Activated CD4-positive, CD25-positive, alpha-beta regulatory T cell (primary cell): ENCODE measurements around the gene VCX3B.
"Not testable (repeated sequence)": the region's sequence is repeated elsewhere in the genome, so short reads cannot be mapped to it uniquely, and the experiment has no call there.

ENCODE experiments used
- DNase-seq, 4 experiments: peaks; one replicate each; lab custom pipeline; 2025; lab: John Stamatoyannopoulos, UW

The VCX3B gene

DNA sequence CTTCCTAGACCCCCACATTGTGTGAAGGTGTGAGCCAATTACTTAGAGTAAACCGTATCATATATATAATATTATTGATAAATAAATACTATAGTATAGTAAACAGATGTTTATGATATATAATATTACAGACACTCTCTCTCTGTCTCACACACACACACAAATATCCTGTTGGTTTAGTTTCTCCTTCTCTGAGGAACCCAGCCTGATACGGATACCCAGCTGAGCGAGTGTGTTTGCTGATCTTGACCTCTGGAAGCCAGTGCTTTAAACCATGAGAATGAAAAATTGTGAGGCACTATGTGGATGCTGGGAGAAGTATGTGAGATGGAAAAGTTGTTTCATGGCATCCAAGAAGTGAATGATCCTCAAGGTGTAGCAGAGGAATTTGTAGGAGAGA is at the start of gene VCX3B:
TSS of gene VCX3B (plus strand) at position 301 of the 400 bp plus-strand sequence. CDS start 621 bp downstream, outside the sequence.
- DNase-seq, result not testable (repeated sequence)

DNA sequence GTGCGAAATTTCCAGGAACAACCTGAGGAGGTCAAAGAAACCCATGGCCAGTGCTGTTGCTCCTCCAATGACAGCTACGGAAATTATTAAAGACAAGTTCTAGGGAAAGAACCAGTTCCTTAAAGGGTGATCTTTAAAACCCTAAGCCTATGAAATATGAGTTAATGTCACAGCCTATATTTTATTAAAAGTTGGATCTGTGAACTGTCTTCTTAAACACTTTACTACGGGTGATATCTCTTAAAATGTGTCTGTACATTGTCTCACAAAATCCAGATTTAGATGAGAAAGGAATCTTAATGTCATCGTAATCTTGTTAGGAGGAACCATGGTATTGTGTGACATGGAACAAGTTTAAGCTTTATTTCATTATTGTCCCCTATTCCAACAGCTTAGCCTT is 46.3 kb upstream of the VCX3B start:
- DNase-seq, result no peak

DNA sequence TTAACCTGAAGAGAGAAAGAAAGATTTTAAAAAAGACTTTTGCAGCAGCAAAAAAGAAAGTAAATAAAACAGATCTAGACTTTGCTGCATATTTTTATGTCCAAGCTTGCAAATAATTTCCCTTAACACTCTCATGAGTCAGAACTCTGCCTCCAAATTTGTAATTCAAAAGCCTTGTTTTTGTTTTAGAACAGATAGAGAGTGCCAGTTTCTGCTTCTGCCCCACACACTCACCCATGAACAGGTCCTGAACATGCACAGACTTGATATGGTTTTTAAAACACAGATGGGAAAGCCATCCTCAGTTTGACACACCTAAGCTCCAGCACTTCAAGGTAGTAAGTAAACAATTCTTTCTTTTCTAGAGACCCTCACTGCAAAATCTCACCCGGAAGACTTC is 39.7 kb upstream of the VCX3B start:
- DNase-seq, result no peak

DNA sequence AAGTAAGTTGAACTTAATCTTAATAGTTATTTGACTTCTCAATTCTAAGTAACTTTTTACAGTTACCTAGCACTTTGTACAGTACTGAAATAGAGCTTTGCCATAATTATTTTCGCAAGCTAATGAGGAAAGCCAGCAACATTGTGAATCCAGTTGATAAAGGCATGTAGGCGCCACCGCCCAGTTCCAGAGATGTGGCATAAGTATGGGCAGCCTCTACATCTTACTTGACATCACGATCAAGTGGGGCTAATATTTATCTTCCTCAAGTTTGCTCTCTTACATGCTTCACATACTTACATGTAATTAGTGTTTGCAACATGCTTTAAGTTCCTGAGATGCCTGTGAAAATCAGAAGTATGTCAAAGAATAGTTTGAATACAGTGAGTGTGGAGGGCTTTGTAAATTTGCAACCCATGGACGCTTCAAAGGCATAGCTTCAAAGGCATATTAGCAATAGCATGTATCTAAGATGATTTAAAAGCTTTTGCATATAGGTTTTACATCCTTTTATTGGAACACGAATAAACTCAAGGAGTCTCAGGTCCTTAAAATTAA is 34.9 kb upstream of the VCX3B start:
- no peak for DNase-seq

DNA sequence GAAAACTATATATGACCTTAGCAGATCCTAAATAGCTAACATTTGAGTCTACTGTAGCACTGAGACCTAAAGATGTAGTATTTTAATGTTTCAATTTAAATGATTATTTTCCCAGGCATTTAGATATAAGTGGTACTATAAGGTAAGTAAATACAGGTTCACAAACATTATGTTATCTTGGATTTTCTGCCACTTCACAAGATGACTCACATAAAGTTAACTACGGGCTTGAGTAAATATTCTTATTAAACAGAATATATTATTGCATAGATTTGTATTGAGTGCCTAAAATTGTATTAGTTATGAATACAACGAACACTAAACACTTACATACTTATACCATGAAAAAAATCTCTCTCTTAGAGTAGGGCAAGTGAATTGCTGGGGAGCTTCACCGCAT is 34.2 kb upstream of the VCX3B start:
- no peak for DNase-seq

DNA sequence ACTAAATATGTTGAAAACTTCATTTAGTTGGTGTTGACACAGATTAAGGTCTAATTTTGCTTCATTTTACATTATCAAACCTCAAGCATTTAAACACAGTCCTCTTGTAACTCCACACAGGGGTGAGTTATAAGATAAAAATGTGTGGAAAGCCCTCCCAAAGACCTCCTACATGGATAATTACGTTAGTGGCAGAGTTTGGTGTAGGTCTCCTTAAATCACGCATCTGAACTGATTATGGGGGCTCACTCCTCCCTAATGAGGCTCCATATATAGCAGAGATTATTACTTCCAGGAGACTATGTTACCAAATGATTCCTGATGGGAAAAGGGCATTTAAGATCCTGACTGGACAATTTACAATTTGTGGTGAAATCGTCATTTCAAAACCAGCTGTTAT is 32.2 kb upstream of the VCX3B start:
- no peak for DNase-seq

DNA sequence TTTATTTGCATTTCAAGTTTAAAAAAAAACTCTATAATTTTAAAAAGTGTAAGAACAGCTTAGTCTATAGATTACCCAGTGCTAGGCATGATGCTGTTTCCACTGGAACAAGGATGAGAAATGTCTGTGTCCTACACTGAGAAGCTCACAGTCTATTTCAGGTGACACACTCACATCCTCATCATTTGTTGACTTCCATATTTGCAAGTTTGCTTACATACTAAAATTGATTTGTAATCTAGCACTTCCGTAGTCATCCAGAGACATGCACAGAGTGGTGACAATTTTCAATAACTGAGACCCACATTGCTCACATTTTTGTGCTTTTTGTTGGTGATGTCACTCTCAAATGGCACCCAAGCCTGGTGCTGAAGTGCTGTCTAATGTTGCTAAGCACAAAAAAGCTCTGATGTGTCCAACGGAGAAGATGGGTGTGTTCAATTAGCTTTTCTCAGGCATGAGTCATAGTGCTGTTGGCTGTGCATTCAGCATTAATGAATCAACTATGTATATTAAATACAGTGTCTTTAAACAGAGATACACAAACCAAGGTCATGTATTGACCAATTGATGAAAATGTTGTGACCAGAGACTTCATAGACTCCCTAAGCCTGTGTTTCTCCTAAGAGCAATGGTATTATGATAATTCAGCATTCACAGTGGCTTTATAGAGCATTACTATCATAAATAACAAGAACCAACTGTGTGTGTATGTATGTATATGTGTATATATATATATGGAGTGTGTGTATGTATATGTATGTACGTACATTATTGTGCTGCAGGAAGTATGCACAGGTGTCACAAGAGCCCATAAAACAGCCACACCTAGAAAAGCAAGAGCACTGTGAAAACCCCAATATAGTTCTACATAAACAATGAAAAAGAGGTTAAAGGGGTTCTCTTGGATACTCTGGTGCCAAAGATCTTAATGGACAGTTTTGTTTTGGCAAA is 31.2 kb upstream of the VCX3B start:
- no peak for DNase-seq

DNA sequence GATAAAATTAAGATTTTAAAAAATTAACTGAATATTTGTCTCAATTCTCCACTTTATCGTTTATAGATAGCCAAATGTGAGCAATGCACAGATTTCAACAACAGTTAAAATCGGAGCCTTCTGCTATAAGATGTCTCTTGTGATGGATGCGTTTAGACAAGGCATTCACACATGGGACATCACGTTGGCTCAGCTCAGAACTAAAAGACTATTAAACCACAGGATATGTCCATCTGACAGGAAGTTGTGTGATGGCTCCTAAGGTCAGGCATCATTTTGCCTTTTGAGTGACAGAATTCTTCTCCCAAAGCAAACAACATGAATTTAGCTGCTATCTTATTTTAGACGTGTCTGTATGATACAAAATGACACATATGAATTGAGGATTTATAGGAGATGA is 17.3 kb upstream of the VCX3B start:
- DNase-seq, result no peak

DNA sequence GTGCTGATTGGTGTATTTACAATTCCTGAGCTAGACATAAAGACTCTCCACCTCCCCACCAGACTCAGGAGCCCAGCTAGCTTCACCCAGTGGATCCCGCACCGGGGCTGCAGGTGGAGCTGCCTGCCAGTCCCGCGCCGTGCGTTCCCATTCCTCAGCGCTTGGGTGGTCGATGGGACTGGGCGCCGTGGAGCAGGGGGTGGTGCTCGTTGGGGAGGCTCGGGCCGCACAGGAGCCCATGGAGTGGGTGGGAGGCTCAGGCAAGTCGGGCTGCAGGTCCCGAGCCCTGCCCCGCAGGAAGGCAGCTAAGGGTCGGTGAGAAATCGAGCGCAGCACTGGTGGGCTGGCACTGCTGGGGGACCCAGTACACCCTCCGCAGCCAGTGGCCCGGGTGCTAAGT is 12.3 kb upstream of the VCX3B start:
- DNase-seq, result not testable (repeated sequence)

DNA sequence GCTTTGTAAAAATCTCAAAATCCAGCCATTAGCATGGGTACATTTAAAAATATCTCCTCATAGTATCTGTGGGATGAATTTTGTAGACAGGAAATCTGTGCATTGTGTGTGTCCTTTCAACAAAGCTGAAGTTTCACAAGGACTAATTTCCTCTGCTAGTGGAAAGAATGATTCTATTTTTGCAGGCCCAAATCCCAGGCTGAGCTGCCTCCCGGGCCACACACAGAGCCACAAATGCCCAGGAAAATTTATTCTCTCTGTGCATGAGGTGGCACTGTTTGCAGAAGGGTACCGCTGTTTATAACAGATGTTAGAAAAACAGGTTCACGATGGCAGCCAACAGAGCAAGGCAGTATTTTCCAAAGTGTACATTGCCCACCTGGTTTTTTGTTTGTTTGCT is 11.0 kb upstream of the VCX3B start:
- DNase-seq, result no peak

DNA sequence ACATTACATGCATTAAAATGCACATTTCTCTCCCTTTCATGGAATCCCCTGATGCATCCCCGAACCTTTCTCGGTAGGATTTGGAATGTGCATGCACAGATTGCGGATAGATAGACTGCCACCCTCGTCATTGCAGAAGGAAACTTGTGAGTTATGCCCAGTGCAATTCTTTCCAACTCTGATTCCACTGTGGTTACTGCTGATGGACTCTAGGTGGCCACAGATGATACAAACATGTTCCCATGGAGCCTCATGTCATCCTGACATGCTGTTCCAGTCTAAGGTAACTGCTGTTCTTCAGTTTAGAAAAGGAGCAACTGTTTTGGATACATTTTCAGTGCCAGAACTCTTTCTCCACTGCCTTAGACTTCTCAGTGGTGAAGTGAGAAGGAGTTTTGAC is 9.1 kb upstream of the VCX3B start:
- no peak for DNase-seq

DNA sequence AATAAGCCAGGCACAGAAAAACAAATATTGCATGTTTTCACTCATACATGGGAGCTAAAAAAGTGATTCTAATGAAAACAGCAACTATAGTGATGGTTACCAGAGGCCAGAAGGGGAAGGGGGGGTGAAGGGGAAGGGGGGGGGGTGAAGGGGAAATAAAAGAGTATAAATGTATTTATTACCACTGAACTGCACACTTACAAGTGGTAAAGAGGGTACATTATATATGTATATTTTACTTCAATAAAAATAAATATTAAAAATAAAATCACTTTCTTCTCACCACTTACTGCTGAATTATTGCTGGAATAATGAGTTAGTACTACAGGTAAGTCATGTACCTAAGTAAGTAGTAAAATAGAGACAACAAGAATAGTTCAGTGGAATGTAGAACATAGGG is 2.1 kb upstream of the VCX3B start:
- no peak for DNase-seq

DNA sequence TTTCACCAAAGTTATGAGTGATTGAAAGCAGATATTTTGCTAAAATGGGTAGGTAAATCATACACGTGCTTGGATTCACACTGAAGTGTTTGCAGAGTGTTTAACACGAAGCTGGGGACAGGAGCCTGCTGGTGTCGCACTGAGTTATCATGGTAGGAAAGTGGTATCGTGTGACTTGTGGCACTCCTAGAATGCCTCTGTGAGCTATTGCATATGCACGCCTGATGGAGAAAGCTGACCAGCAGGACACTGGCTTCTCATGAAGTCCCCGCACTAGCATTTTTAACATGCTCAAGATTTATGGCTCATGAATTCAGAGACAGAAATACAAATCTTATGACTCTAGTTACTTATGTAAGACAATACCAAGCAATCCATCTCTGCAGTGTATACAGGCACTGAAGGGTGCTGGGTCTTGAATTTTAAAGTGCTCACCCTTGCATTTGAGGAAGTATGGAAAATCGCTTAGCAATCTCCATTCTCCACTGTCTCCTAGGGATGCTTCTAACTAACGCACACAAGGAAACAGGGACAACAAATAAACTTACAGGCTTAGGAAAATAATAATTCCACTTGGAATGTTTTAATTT is 19.8 kb downstream of the VCX3B start:
- DNase-seq, result no peak

DNA sequence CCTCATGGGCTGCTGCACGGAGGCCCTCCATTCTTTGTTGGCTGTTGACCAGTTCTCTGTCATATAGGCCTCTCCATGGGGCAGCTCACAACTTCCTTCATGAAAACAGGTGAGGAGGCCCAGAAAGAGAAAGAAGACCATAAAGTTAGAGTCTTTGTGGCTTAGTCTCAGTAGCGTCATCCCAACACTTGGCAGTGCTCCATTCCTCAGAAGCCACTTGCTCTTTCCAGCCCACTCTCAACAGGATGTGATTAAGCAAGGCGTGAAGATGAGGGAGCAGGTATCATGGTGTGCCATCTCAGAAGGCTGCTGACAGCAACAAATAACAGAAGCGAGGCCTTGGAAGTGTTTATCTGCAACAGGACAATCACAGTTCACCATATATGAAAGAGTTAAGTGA is 30.4 kb downstream of the VCX3B start:
- DNase-seq, result not testable (repeated sequence)

DNA sequence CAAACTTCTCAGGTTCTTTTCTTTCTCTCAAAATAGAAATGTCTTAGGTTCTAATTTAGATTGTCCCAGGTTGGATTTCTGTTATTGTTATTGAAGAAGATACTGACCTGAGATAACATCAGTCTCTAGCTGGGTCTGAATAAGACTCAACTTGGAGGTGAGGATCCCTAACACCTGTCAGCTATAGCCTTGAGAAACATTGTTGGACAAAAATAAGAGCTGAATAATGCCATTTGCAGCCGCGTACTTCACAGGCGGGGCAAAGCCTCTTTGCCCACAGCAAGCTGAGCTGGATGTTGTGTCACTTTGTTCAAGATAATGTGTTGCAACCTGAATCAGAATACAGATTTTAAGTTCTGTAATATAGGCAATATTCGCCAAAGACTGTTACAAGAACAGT is 35.6 kb downstream of the VCX3B start:
- DNase-seq, result no peak

DNA sequence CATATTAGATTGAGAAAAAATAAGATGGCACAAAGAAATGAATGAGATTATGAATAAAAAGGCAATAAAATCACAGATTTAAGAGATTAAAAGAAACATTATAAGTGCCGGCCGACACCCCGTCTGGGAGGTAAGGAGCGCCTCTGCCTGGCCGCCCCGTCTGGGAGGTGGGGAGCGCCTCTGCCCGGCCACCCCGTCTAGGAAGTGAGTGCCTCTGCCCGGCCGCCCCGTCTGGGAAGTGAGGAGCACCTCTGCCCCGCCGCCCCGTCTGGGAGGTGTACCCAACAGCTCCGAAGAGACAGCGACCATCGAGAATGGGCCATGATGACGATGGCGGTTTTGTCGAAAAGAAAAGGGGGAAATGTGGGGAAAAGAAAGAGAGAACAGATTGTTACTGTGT is 37.5 kb downstream of the VCX3B start:
- not testable (repeated sequence) for DNase-seq

DNA sequence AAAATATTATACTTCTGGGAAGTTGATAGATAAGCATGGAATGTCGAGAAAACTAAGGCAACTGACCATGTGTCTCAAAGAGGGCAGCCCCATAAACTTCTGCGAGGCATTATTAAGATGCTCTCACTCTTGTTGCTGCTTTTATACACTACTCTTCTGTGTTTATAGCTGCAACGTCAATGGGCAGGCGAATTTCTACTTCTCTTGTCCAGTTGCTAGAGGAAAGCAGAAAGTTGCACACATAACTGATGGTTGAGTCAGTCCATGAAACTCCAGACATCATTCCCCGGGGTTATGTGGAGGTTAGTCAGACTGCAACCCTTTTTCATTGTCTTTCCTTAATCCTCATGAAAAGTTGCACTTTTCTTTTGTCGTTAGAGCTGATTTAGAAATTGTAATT is 39.8 kb downstream of the VCX3B start:
- no peak for DNase-seq
